Upper lobe of left lung (tissue), 4 donors: ENCODE data around the gene CCK.

Experiments
- EP300 ChIP-seq, 4 donors: sonication (generic); formaldehyde crosslinking; IDR thresholded peaks; one replicate each; pipeline ENCODE4 v1.5.1; 2017; ENCODE audit warnings: antibody characterized with exemption in 4 of 4, control low read depth in 2 of 4
- TF ChIP-seq, protein P1 (sequence below), 6 experiments: fragments of 450-650 bp in 4 of 6; fragments of 200-600 bp in 2 of 6; sonication (generic) in 2 of 6; IDR thresholded peaks; one replicate each; pipeline ENCODE4 v1.5.1; 2016 to 2019; ENCODE audit warnings: antibody characterized with exemption in 6 of 6

DNA sequence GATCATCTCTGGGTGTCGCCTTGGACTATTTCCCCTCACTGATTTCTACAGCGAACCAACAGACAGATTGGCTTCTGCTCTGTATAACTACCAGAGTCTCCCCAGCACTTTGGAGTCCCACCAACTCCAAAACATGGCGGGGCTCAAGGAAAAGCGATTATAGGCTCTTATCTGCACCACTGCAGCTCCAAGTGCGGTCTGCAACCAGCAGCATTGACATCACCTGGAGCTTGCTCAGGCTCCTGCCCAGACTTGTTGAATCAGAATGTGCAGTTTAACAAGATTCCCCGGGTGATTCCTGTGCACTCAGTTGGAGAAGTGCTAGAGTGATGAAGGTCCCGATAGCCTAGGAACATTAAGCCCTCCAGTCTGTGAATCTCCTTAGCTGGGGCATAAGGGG lies 9.0 kb downstream of the CCK start:
- no peak for TF ChIP-seq EP300 (IDR thresholded peaks at IDR 0.05)
- TF ChIP-seq, protein P1, sequence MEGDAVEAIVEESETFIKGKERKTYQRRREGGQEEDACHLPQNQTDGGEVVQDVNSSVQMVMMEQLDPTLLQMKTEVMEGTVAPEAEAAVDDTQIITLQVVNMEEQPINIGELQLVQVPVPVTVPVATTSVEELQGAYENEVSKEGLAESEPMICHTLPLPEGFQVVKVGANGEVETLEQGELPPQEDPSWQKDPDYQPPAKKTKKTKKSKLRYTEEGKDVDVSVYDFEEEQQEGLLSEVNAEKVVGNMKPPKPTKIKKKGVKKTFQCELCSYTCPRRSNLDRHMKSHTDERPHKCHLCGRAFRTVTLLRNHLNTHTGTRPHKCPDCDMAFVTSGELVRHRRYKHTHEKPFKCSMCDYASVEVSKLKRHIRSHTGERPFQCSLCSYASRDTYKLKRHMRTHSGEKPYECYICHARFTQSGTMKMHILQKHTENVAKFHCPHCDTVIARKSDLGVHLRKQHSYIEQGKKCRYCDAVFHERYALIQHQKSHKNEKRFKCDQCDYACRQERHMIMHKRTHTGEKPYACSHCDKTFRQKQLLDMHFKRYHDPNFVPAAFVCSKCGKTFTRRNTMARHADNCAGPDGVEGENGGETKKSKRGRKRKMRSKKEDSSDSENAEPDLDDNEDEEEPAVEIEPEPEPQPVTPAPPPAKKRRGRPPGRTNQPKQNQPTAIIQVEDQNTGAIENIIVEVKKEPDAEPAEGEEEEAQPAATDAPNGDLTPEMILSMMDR (IDR thresholded peaks at IDR 0.05) = no peak
